ENCODE results near the gene PHF12.
"Not testable (repeated sequence)": the region's sequence is repeated elsewhere in the genome, so short reads cannot be mapped to it uniquely, and the experiment has no call there.

Gene PHF12

GRCh38 chr17:28878158-28878910 is 73.0 kb downstream of the PHF12 start:
- TF ChIP-seq POLR2A (IDR thresholded peaks at IDR 0.05; ENCODE audit: low read depth, low read length): no peak
- no peak for FAIRE-seq
- no peak for DNase-seq (ENCODE audit: insufficient read length, low spot score)

GRCh38 chr17:28877150-28877711 is 74.1 kb downstream of the PHF12 start:
- not testable (repeated sequence) for DNase-seq (ENCODE audit: insufficient read length, low spot score); FAIRE-seq

- DNase-seq (ENCODE audit: insufficient read length, low spot score): no peak
- no peak for TF ChIP-seq POLR2A (IDR thresholded peaks at IDR 0.05; ENCODE audit: low read depth, low read length)
- no peak for FAIRE-seq
Measured at GRCh38 chr17:28875848-28876550, 75.3 kb downstream of the PHF12 start.

GRCh38 chr17:28874750-28875149 is 76.6 kb downstream of the PHF12 start:
- DNase-seq (ENCODE audit: insufficient read length, low spot score): no peak
- TF ChIP-seq POLR2A (IDR thresholded peaks at IDR 0.05; ENCODE audit: low read depth, low read length): no peak
- FAIRE-seq: no peak

GRCh38 chr17:28873839-28874238 is 77.5 kb downstream of the PHF12 start:
- DNase-seq (ENCODE audit: insufficient read length, low spot score) (no peak), FAIRE-seq (no peak)
- TF ChIP-seq POLR2A (IDR thresholded peaks at IDR 0.05; ENCODE audit: low read depth, low read length): no peak

GRCh38 chr17:28871056-28871579 is 80.2 kb downstream of the PHF12 start:
- no peak for TF ChIP-seq POLR2A (IDR thresholded peaks at IDR 0.05; ENCODE audit: low read depth, low read length)
- DNase-seq (ENCODE audit: insufficient read length, low spot score): no peak
- FAIRE-seq: no peak

- no peak for FAIRE-seq
Measured at GRCh38 chr17:28867276-28867675, 84.0 kb downstream of the PHF12 start.

GRCh38 chr17:28865946-28866752 is 85.2 kb downstream of the PHF12 start:
- DNase-seq (ENCODE audit: insufficient read length, low spot score): no peak
- no peak for TF ChIP-seq POLR2A (IDR thresholded peaks at IDR 0.05; ENCODE audit: low read depth, low read length)
- no peak for FAIRE-seq

More at GRCh38 chr17:28867276-28867675, 84.0 kb downstream of the PHF12 start:
- no peak for DNase-seq (ENCODE audit: insufficient read length, low spot score)
- TF ChIP-seq POLR2A (IDR thresholded peaks at IDR 0.05; ENCODE audit: low read depth, low read length): no peak

GRCh38 chr17:28864991-28865849 is 86.1 kb downstream of the PHF12 start:
- no peak for DNase-seq (ENCODE audit: insufficient read length, low spot score)
- FAIRE-seq: no peak
- no peak for TF ChIP-seq POLR2A (IDR thresholded peaks at IDR 0.05; ENCODE audit: low read depth, low read length)

- FAIRE-seq: no peak
- TF ChIP-seq POLR2A (IDR thresholded peaks at IDR 0.05; ENCODE audit: low read depth, low read length): no peak
- DNase-seq (ENCODE audit: insufficient read length, low spot score): no peak
Measured at GRCh38 chr17:28863953-28864352, 87.4 kb downstream of the PHF12 start.

GRCh38 chr17:28862561-28862960 is 88.8 kb downstream of the PHF12 start:
- TF ChIP-seq POLR2A (IDR thresholded peaks at IDR 0.05; ENCODE audit: low read depth, low read length): no peak
- FAIRE-seq: no peak

GRCh38 chr17:28861393-28862203 is 89.7 kb downstream of the PHF12 start:
- no peak for TF ChIP-seq POLR2A (IDR thresholded peaks at IDR 0.05; ENCODE audit: low read depth, low read length)
- FAIRE-seq (no peak), DNase-seq (ENCODE audit: insufficient read length, low spot score) (no peak)

More at GRCh38 chr17:28862561-28862960, 88.8 kb downstream of the PHF12 start:
- DNase-seq (ENCODE audit: insufficient read length, low spot score): no peak

All from H54 (cell line).